Measurements from ENCODE around the gene CDH4. TPM values are rescaled to one million over a fixed set of nuclear protein-coding genes. Genes with fewer than 3 reads are reported as not detected.

The CDH4 gene
- total and polyA plus RNA-seq, 12 donors: 0.04 to 0.25 (median 0.08) TPM; not detected in 5

- intact Hi-C loops (cut with DNase I): no loop called here
- H3K9me3 ChIP-seq: no peaks in the 10 kb centered on the region
- peaks cover 0 to 35% (median 15%) of the 10 kb centered on the region in 7 donors for H3K27me3 ChIP-seq
- DNase-seq: no peak
- ATAC-seq: no peak
- WGBS, 2 donors: 93 to 96% methylated on average over 1 of the region's 1 CpG
- no peak overlapping the region for H3K4me3 ChIP-seq
- H3K4me1 ChIP-seq: no peaks in the 10 kb centered on the region
- no peaks in the 10 kb centered on the region for H3K36me3 ChIP-seq
- no peak overlapping the region for H3K27ac ChIP-seq
- no peak for TF ChIP-seq CTCF (IDR thresholded peaks at IDR 0.05)
Measured at GRCh38 chr20:61577065-61577464, 325.0 kb downstream of the CDH4 start.

GRCh38 chr20:61579908-61580307 lies 327.8 kb downstream of the CDH4 start:
- Histone ChIP-seq H3K27ac (no peak overlapping the region), H3K27me3 (peaks cover 0 to 49% (median 28%) of the 10 kb centered on the region in 7 donors), H3K4me1 (peaks cover 0 to 7% (median 0%) of the 10 kb centered on the region in 9 donors), H3K4me3 (no peak overlapping the region), H3K36me3 (no peaks in the 10 kb centered on the region), H3K9me3 (no peaks in the 10 kb centered on the region)
- ATAC-seq: no peak
- TF ChIP-seq CTCF (IDR thresholded peaks at IDR 0.05): no peak
- WGBS, 2 donors: 84 to 85% methylated on average over 7 of the region's 7 CpGs
- intact Hi-C loops (cut with DNase I): no loop called here
- no peak for DNase-seq

- intact Hi-C loops (cut with DNase I): no loop called here
- Histone ChIP-seq H3K4me3 (no peak overlapping the region), H3K36me3 (no peaks in the 10 kb centered on the region), H3K27me3 (peaks cover 0 to 46% (median 28%) of the 10 kb centered on the region in 7 donors), H3K9me3 (no peaks in the 10 kb centered on the region), H3K27ac (no peak overlapping the region), H3K4me1 (peaks cover 0 to 12% (median 0%) of the 10 kb centered on the region in 9 donors)
- DNase-seq (no peak), ATAC-seq (no peak)
- no peak for TF ChIP-seq CTCF (IDR thresholded peaks at IDR 0.05)
- WGBS, 2 donors: 74 to 79% methylated on average over 16 of the region's 16 CpGs
Measured at GRCh38 chr20:61580958-61581824, 329.1 kb downstream of the CDH4 start.

- TF ChIP-seq CTCF (IDR thresholded peaks at IDR 0.05): no peak
- intact Hi-C loops (cut with DNase I): no loop called here
- Histone ChIP-seq H3K4me3 (no peak overlapping the region), H3K36me3 (no peaks in the 10 kb centered on the region), H3K27me3 (peaks cover 0 to 52% (median 28%) of the 10 kb centered on the region in 7 donors), H3K9me3 (no peaks in the 10 kb centered on the region), H3K4me1 (peaks cover 0 to 12% (median 0%) of the 10 kb centered on the region in 9 donors), H3K27ac (no peak overlapping the region)
- ATAC-seq (no peak), DNase-seq (no peak)
- WGBS, 2 donors: 71 to 74% methylated on average over 13 to 14 of the region's 14 CpGs
Measured at GRCh38 chr20:61581825-61582188, 329.7 kb downstream of the CDH4 start.

All from heart right ventricle (tissue), 16 donors.